GM12892 (cell line): Measurements from ENCODE around the gene MCOLN2.

Experiments
- POLR2A ChIP-seq: IDR thresholded peaks from 2 replicates; pipeline ENCODE4 v1.6.1; 2011; ENCODE audit warnings: low read depth, low read length, control low read depth
- POLR2AphosphoS5 ChIP-seq: IDR thresholded peaks from 2 replicates; pipeline ENCODE4 v1.6.1; 2011; ENCODE audit warnings: low read depth, low read length, control low read depth
- TAF1 ChIP-seq: IDR thresholded peaks from 2 replicates; pipeline ENCODE4 v1.6.1; 2011; ENCODE audit warnings: low read depth, mild to moderate bottlenecking, control low read depth, low read length, borderline replicate concordance

DNA sequence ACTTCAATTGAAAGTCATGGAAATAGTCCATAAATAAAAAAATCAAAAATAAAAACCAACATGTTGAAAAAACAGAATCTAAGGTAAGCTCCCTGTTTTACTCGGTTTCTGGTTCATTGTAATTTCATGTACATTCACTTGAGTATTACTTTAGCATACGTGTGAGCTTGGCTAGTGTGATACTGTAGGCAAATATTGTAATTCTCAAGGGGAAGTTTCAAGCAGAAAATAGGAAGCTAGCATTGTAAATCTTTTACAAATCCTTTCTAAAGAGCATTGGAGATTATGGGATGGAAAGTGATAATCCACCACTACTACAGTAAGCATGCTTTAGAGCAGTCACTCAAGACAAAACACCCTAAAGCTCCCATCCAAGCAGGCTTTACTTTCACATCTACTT, 100.6 kb downstream of the MCOLN2 start:
- no peak for TF ChIP-seq POLR2A
- no peak for TF ChIP-seq POLR2AphosphoS5
- TF ChIP-seq TAF1, result no peak
